Measurements from ENCODE around the gene FEM1C. TPM values are rescaled to one million over a fixed set of nuclear protein-coding genes. Genes with fewer than 3 reads are reported as not detected.

FEM1C gene
- total and polyA plus RNA-seq, 2 of the 4 experiments (the other 2 are of a cell fraction), result 6.3 to 21.5 TPM

DNA sequence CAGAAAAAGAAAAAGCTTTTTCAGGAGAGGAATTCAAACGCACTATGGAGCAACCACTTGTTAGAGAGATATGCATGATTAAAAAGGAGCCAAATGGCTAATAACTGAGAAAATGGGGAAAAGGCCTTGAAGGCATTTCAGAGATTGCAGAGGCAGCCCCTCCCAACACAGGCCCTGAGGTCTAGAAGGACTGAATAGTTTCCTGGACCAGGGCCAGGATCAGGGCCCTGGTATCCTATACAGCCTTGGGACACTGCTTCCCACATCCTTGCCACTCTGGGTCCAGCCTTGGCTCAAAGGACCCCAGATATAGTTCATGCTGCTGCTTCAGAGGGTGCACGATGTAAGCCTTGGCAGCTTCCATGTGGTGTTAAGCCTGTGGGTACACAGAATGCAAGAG, 20.7 kb upstream of the FEM1C start:
- no peaks in the 10 kb centered on the region for H3K9me1 ChIP-seq (ENCODE audit: insufficient read depth, low read length)
- H3K4me2 ChIP-seq (ENCODE audit: low read depth, low read length), result no peak overlapping the region
- in situ Hi-C loops (cut with MboI; ENCODE audit: low sequenced_read_pairs) (no loop called here), intact Hi-C loops (cut with micrococcal nuclease) (no loop called here), dilution Hi-C loops (cut with HindIII; ENCODE audit: low sequenced_read_pairs, unreplicated experiment) (no loop called here)
- H2AFZ ChIP-seq (replicated peaks; ENCODE audit: low read length, poor library complexity), result no peak overlapping the region
- no peak overlapping the region for H3K14ac ChIP-seq (replicated peaks; ENCODE audit: low read depth, low read length)
- ATAC-seq (ENCODE audit: low read depth) (no peak), DNase-seq (no peak)
- no peak overlapping the region for H2BK20ac ChIP-seq (ENCODE audit: low read depth, low read length)
- H2BK120ac ChIP-seq (ENCODE audit: low read depth, low read length), result no peak overlapping the region
- no peak overlapping the region for H3K23ac ChIP-seq (ENCODE audit: low read depth, low read length)
- H3K4me1 ChIP-seq (ENCODE audit: control insufficient read depth, insufficient read depth, low read length), result no peaks in the 10 kb centered on the region; the same call in 1 of the 2 replicates
- no TSS peak for BruUV-seq (replicated peaks)
- H2BK5ac ChIP-seq (ENCODE audit: low read depth, low read length, poor library complexity, severe bottlenecking), result no peak overlapping the region
- no peak for TF ChIP-seq CHD1 (IDR thresholded peaks at IDR 0.05; ENCODE audit: low read depth, low read length)
- no peak for TF ChIP-seq BHLHE40 (IDR thresholded peaks at IDR 0.05; ENCODE audit: low read depth, low read length)
- TF ChIP-seq, protein P1, sequence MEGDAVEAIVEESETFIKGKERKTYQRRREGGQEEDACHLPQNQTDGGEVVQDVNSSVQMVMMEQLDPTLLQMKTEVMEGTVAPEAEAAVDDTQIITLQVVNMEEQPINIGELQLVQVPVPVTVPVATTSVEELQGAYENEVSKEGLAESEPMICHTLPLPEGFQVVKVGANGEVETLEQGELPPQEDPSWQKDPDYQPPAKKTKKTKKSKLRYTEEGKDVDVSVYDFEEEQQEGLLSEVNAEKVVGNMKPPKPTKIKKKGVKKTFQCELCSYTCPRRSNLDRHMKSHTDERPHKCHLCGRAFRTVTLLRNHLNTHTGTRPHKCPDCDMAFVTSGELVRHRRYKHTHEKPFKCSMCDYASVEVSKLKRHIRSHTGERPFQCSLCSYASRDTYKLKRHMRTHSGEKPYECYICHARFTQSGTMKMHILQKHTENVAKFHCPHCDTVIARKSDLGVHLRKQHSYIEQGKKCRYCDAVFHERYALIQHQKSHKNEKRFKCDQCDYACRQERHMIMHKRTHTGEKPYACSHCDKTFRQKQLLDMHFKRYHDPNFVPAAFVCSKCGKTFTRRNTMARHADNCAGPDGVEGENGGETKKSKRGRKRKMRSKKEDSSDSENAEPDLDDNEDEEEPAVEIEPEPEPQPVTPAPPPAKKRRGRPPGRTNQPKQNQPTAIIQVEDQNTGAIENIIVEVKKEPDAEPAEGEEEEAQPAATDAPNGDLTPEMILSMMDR (conservative IDR thresholded peaks at IDR 0.05; ENCODE audit: low read depth, low read length), result no peak
- TF ChIP-seq SMC3 (IDR thresholded peaks at IDR 0.05; ENCODE audit: low read depth, low read length), result no peak
- no peak for TF ChIP-seq FOS (IDR thresholded peaks at IDR 0.05; ENCODE audit: low read depth, low read length)
- no peak for TF ChIP-seq MAFK (IDR thresholded peaks at IDR 0.05; ENCODE audit: low read depth, low read length)
- no peak for TF ChIP-seq POLR2A (IDR thresholded peaks at IDR 0.05; ENCODE audit: low read depth, low read length)
- TF ChIP-seq ELK1 (IDR thresholded peaks at IDR 0.05; ENCODE audit: borderline replicate concordance, low read depth, low read length), result no peak
- no peak for TF ChIP-seq RFX5 (IDR thresholded peaks at IDR 0.05; ENCODE audit: low read depth, low read length)
- no peak for TF ChIP-seq RCOR1 (IDR thresholded peaks at IDR 0.05; ENCODE audit: insufficient replicate concordance, low read length)
- TF ChIP-seq MAZ (IDR thresholded peaks at IDR 0.05; ENCODE audit: borderline replicate concordance, low read depth, low read length), result no peak
- TF ChIP-seq CEBPB (IDR thresholded peaks at IDR 0.05; ENCODE audit: low read depth, low read length), result no peak
- TF ChIP-seq NFE2L2 (IDR thresholded peaks at IDR 0.05; ENCODE audit: low read depth, low read length), result no peak
- TF ChIP-seq RAD21 (IDR thresholded peaks at IDR 0.05; ENCODE audit: low read length), result no peak
- TF ChIP-seq, protein P2, sequence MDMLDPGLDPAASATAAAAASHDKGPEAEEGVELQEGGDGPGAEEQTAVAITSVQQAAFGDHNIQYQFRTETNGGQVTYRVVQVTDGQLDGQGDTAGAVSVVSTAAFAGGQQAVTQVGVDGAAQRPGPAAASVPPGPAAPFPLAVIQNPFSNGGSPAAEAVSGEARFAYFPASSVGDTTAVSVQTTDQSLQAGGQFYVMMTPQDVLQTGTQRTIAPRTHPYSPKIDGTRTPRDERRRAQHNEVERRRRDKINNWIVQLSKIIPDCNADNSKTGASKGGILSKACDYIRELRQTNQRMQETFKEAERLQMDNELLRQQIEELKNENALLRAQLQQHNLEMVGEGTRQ (IDR thresholded peaks at IDR 0.05; ENCODE audit: low read depth, low read length), result no peak
- no peak for TF ChIP-seq MXI1 (IDR thresholded peaks at IDR 0.05; ENCODE audit: borderline replicate concordance, low read depth, low read length)
- H3K79me1 ChIP-seq (ENCODE audit: low read depth in 1 of 2, low read length in 2 of 2), result no peaks in the 10 kb centered on the region
- no peak overlapping the region for H4K8ac ChIP-seq (ENCODE audit: low read depth in 2 of 2, low read length in 2 of 2)
- no peak overlapping the region for H4K5ac ChIP-seq (ENCODE audit: low read depth, low read length)
- H2BK15ac ChIP-seq (ENCODE audit: low read depth, low read length), result no peak overlapping the region
- no peaks in the 10 kb centered on the region for H3K27me3 ChIP-seq (ENCODE audit: control insufficient read depth, insufficient read depth, low read length)
- no peak overlapping the region for H2AK5ac ChIP-seq (ENCODE audit: low read depth, low read length)
- no peaks in the 10 kb centered on the region for H3K9me3 ChIP-seq (ENCODE audit: control insufficient read depth, insufficient read depth, low read length)
- no peak overlapping the region for H3K18ac ChIP-seq (ENCODE audit: low read depth, low read length)
- no peak overlapping the region for H3K4ac ChIP-seq (ENCODE audit: low read depth, low read length)
- H3K56ac ChIP-seq (ENCODE audit: extremely low read depth, insufficient read depth, low read length), result no peak overlapping the region
- no peak overlapping the region for H4K91ac ChIP-seq (ENCODE audit: insufficient read depth, low read depth, low read length)
- H3K9ac ChIP-seq (ENCODE audit: low read depth, low read length), result no peak overlapping the region
- CTCF ChIA-PET, result no interaction called here
- H3K4me3 ChIP-seq (ENCODE audit: insufficient read depth, low read depth, low read length), result no peak overlapping the region
- POLR2A ChIA-PET (ENCODE audit: unreplicated experiment), result no interaction called here
- WGBS, 2 experiments (ENCODE audit: extremely low coverage in 2 of 2, insufficient read length in 1 of 2), result 60% methylated on average over 1 of the region's 2 CpGs; no CpG with 5 or more reads in 1 of the 2 experiments
- H2AK9ac ChIP-seq (replicated peaks; ENCODE audit: low read depth, low read length, poor library complexity), result no peak overlapping the region
- H4K20me1 ChIP-seq (ENCODE audit: insufficient read depth, low read length), result no peaks in the 10 kb centered on the region
- H3K27ac ChIP-seq (ENCODE audit: insufficient read depth, low read length), result no peak overlapping the region
- H3K36me3 ChIP-seq (ENCODE audit: control insufficient read depth, insufficient read depth, low read length), result no peaks in the 10 kb centered on the region
